Fibroblast of lung (primary cell): ENCODE data around the gene EBF4.

Experiments used
- CTCF ChIP-seq, 2 donors: IDR thresholded peaks in 1 of 2; conservative IDR thresholded peaks in 1 of 2; 1 replicate in 1 of 2; 2 replicates in 1 of 2; pipeline ENCODE4 v1.5.1; 2011 to 2012; ENCODE audit warnings: low read length in 2 of 2, control low read depth in 1 of 2, inconsistent platforms in 1 of 2, low read depth in 1 of 2, mild to moderate bottlenecking in 1 of 2
- EZH2 ChIP-seq: IDR thresholded peaks from 2 replicates; pipeline ENCODE4 v1.5.1; 2012; ENCODE audit warnings: low read length, control low read depth, mild to moderate bottlenecking; ENCODE audit errors: missing control alignments

DNA sequence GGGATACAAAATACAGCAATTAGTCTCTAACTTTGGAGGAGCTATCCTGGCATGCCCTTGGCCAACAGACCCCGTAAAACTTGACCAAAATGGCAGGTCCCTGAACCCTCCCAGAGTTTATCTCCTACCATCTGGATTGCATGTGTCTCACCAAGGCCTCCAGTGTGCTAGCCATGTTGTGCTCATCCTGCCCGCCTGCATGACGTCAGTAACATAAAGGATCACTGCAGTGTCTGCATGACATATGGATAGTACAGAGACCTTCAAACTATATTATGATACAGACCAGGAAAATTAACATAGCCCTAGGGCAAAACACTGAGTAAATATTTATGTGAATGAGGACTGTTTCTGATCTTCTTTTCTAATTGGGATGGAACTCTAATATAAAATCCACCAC lies 82.6 kb downstream of the EBF4 start:
- TF ChIP-seq EZH2 (no peak), CTCF (conservative IDR thresholded peaks at IDR 0.05 in 1 of 2, IDR thresholded peaks at IDR 0.05 in 1 of 2; ENCODE audit: low read depth in 1 of 2, low read length in 2 of 2) (no peak)
